Gastroesophageal sphincter (tissue), 3 donors: Measurements from ENCODE around the gene WARS2.

ENCODE experiments used
- EP300 ChIP-seq: sonication (generic); formaldehyde crosslinking; IDR thresholded peaks from one replicate; pipeline ENCODE4 v1.6.1; 2017; ENCODE audit warnings: antibody characterized with exemption, mild to moderate bottlenecking
- TF ChIP-seq, protein P1 (sequence below), 4 experiments: fragments of 200-600 bp in 2 of 4; fragments of 450-650 bp in 2 of 4; sonication (generic) in 1 of 4; IDR thresholded peaks; one replicate each; pipeline ENCODE4 v1.5.1; 2017 to 2019; ENCODE audit warnings: antibody characterized with exemption in 4 of 4, mild to moderate bottlenecking in 2 of 4, moderate library complexity in 2 of 4

DNA sequence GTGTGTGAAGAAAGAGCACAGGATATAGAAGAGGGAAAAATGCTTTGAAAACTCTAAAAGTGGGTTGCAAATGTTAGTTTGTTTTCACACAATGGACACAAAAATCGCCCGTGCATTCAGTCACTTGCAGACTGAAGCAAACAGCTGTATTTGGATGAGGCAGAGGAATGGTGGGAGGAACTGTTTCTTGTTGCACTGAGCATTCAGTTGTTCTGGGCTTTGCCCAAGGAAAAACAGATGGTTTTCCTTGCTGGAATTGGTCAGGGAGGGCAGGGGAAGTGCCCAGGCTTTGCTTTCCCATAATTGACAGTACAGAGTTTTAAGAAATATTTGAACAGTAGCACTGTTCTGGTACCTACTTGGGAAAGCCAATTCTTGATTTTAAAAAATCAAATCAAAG lies 19.5 kb upstream of the WARS2 start:
- TF ChIP-seq, protein P1, sequence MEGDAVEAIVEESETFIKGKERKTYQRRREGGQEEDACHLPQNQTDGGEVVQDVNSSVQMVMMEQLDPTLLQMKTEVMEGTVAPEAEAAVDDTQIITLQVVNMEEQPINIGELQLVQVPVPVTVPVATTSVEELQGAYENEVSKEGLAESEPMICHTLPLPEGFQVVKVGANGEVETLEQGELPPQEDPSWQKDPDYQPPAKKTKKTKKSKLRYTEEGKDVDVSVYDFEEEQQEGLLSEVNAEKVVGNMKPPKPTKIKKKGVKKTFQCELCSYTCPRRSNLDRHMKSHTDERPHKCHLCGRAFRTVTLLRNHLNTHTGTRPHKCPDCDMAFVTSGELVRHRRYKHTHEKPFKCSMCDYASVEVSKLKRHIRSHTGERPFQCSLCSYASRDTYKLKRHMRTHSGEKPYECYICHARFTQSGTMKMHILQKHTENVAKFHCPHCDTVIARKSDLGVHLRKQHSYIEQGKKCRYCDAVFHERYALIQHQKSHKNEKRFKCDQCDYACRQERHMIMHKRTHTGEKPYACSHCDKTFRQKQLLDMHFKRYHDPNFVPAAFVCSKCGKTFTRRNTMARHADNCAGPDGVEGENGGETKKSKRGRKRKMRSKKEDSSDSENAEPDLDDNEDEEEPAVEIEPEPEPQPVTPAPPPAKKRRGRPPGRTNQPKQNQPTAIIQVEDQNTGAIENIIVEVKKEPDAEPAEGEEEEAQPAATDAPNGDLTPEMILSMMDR (IDR thresholded peaks at IDR 0.05) = no peak
- no peak for TF ChIP-seq EP300
